ENCODE measurements around the gene ZNF324B.

ZNF324B gene

GRCh38 chr19:58409010-58409790 is 42.2 kb upstream of the ZNF324B start:
- peak; percentile 3 for TF ChIP-seq CTCF (conservative IDR thresholded peaks at IDR 0.05; ENCODE audit: low read depth, low read length)
- peak overlapping the region; percentile 97 for H3K4me3 ChIP-seq (ENCODE audit: low read depth, low read length)
- peak; percentile 33 for DNase-seq (ENCODE audit: low read depth)

- TF ChIP-seq CTCF (conservative IDR thresholded peaks at IDR 0.05; ENCODE audit: low read depth, low read length): no peak
- DNase-seq (ENCODE audit: low read depth): no peak
- H3K4me3 ChIP-seq (ENCODE audit: low read depth, low read length): no peak overlapping the region
These were observed 34.8 kb upstream of the ZNF324B start for GRCh38 chr19:58416604-58417003.

- DNase-seq (ENCODE audit: low read depth): no peak
- no peak for TF ChIP-seq CTCF (conservative IDR thresholded peaks at IDR 0.05; ENCODE audit: low read depth, low read length)
- no peak overlapping the region for H3K4me3 ChIP-seq (ENCODE audit: low read depth, low read length)
These were observed 34.4 kb upstream of the ZNF324B start for GRCh38 chr19:58417071-58417470.

GRCh38 chr19:58428617-58429016 is 22.8 kb upstream of the ZNF324B start:
- TF ChIP-seq CTCF (conservative IDR thresholded peaks at IDR 0.05; ENCODE audit: low read depth, low read length): no peak
- no peak for DNase-seq (ENCODE audit: low read depth)
- no peak overlapping the region for H3K4me3 ChIP-seq (ENCODE audit: low read depth, low read length)

- TF ChIP-seq CTCF (conservative IDR thresholded peaks at IDR 0.05; ENCODE audit: low read depth, low read length): no peak
- H3K4me3 ChIP-seq (ENCODE audit: low read depth, low read length): no peak overlapping the region
- DNase-seq (ENCODE audit: low read depth): no peak
These were observed 21.7 kb upstream of the ZNF324B start for GRCh38 chr19:58429745-58430144.

- no peak overlapping the region for H3K4me3 ChIP-seq (ENCODE audit: low read depth, low read length)
- TF ChIP-seq CTCF (conservative IDR thresholded peaks at IDR 0.05; ENCODE audit: low read depth, low read length): no peak
- DNase-seq (ENCODE audit: low read depth): peak; percentile 42
These were observed 17.2 kb upstream of the ZNF324B start for GRCh38 chr19:58434217-58434616.

Data from choroid plexus epithelial cell (primary cell).